B cell (primary cell): ENCODE data around the gene CDHR3. TPM values are rescaled to one million over a fixed set of nuclear protein-coding genes. Genes with fewer than 3 reads are reported as not detected.

Experiments
- ATAC-seq: fragments of 200-7000 bp; cut with Tn5 transposase; one replicate; pipeline ENCODE4 v1.10.0; 2021; ENCODE audit warnings: low read depth, mild to moderate bottlenecking, moderate number of reproducible peaks, moderate library complexity
- CTCF ChIA-PET: fragments of 350-600 bp; sonication (Branson Sonifier 250); formaldehyde crosslinking; loops from one replicate; lab custom pipeline; 2021; ENCODE audit warnings: antibody characterized with exemption, inconsistent platforms; lab: Charles Lee
- POLR2A ChIA-PET: fragments of 350-600 bp; sonication (Branson Sonifier 250); formaldehyde crosslinking; loops from one replicate; lab custom pipeline; 2021; ENCODE audit warnings: antibody characterized with exemption; lab: Charles Lee
- DNase-seq: peaks from one replicate; pipeline ENCODE4 v3.0.0; 2013
- H2AFZ ChIP-seq: 2 replicates; pipeline ENCODE4 v1.6.1; 2012; ENCODE audit warnings: mild to moderate bottlenecking, low read depth, low read length; ENCODE audit not compliant: insufficient read depth, poor library complexity, severe bottlenecking
- H3K27ac ChIP-seq, 2 donors: 1 replicate in 1 of 2; 2 replicates in 1 of 2; pipeline ENCODE4 v1.5.1; 2012 to 2013; ENCODE audit warnings: low read length in 2 of 2, mild to moderate bottlenecking in 2 of 2, moderate library complexity in 1 of 2
- H3K27me3 ChIP-seq, 4 experiments: fragments of 200-600 bp in 1 of 4; sonication (generic) in 1 of 4; replicated peaks in 1 of 4; 1 replicate in 2 of 4; 2 replicates in 2 of 4; pipeline versions ENCODE4 v1.6.1 to v1.7.0; 2013 to 2016; ENCODE audit warnings: low read length in 3 of 4, mild to moderate bottlenecking in 2 of 4, mixed read lengths in 1 of 4, moderate library complexity in 1 of 4; ENCODE audit not compliant: insufficient read depth in 4 of 4, control insufficient read depth in 3 of 4; ENCODE audit errors: control extremely low read depth in 1 of 4
- H3K36me3 ChIP-seq, 2 experiments: replicated peaks in 1 of 2; 1 replicate in 1 of 2; 2 replicates in 1 of 2; pipeline versions ENCODE4 v1.6.1 to v1.7.1; 2013; ENCODE audit warnings: low read length in 1 of 2; ENCODE audit not compliant: insufficient read depth in 2 of 2, control insufficient read depth in 1 of 2; ENCODE audit errors: control extremely low read depth in 1 of 2, extremely low read depth in 1 of 2
- H3K4me1 ChIP-seq, 2 donors: fragments of 200-600 bp in 1 of 2; sonication (generic) in 1 of 2; 1 replicate in 1 of 2; 2 replicates in 1 of 2; pipeline versions ENCODE4 v1.5.1 to v1.6.1; 2013 to 2017; ENCODE audit warnings: low read length in 2 of 2; ENCODE audit not compliant: control insufficient read depth in 2 of 2, insufficient read depth in 2 of 2
- H3K4me2 ChIP-seq: replicated peaks from 2 replicates; pipeline ENCODE3; 2012; ENCODE audit warnings: mild to moderate bottlenecking, low read depth, low read length; ENCODE audit not compliant: poor library complexity, severe bottlenecking
- H3K4me3 ChIP-seq, 5 experiments: fragments of 200-600 bp in 1 of 5; sonication (generic) in 1 of 5; 1 replicate in 3 of 5; 2 replicates in 2 of 5; pipeline versions ENCODE4 v1.5.1 to v1.7.0; 2011 to 2016; ENCODE audit warnings: low read length in 4 of 5, mild to moderate bottlenecking in 4 of 5, low read depth in 2 of 5, control low read depth in 1 of 5, moderate library complexity in 1 of 5; ENCODE audit not compliant: insufficient read depth in 1 of 5; ENCODE audit errors: control extremely low read depth in 1 of 5, extremely low read depth in 1 of 5
- H3K79me2 ChIP-seq: fragments of 200-600 bp; sonication (generic); one replicate; pipeline ENCODE4 v1.6.0; 2016; ENCODE audit warnings: low read length; ENCODE audit not compliant: control insufficient read depth, insufficient read depth
- H3K9ac ChIP-seq: fragments of 200-600 bp; sonication (generic); 2 replicates; pipeline ENCODE4 v1.6.1; 2017; ENCODE audit warnings: mild to moderate bottlenecking, low read length, moderate library complexity
- H3K9me3 ChIP-seq, 3 donors: one replicate each; pipeline versions ENCODE4 v1.6.1 to v1.7.1; 2013; ENCODE audit warnings: low read length in 2 of 3; ENCODE audit not compliant: control insufficient read depth in 2 of 3, insufficient read depth in 1 of 3; ENCODE audit errors: control extremely low read depth in 1 of 3
- H4K20me1 ChIP-seq: 2 replicates; pipeline ENCODE4 v1.6.0; 2012; ENCODE audit warnings: mild to moderate bottlenecking, low read length; ENCODE audit not compliant: insufficient read depth, control insufficient read depth, poor library complexity, severe bottlenecking
- H3K27ac Mint-ChIP-seq: one replicate; pipeline ENCODE4 v1.8.0; 2021; ENCODE audit warnings: mixed read lengths
- H3K27me3 Mint-ChIP-seq: one replicate; pipeline ENCODE4 v1.8.0; 2021; ENCODE audit warnings: mixed read lengths
- H3K4me1 Mint-ChIP-seq: one replicate; pipeline ENCODE4 v1.8.0; 2021; ENCODE audit warnings: mixed read lengths
- H3K4me3 Mint-ChIP-seq: one replicate; pipeline ENCODE4 v1.8.0; 2021; ENCODE audit warnings: mixed read lengths
- H3K9me3 Mint-ChIP-seq: one replicate; pipeline ENCODE4 v1.8.0; 2022; ENCODE audit warnings: mixed read lengths; ENCODE audit not compliant: insufficient read depth
- CTCF ChIP-seq: fragments of 200-600 bp; IDR thresholded peaks from one replicate; pipeline ENCODE4 v1.8.0; 2022; ENCODE audit warnings: antibody characterized with exemption, mild to moderate bottlenecking
- EZH2 ChIP-seq: IDR thresholded peaks from 2 replicates; pipeline ENCODE4 v1.6.1; 2012; ENCODE audit warnings: borderline replicate concordance, low read depth, mild to moderate bottlenecking, moderate library complexity, low read length; ENCODE audit not compliant: insufficient read depth, poor library complexity, severe bottlenecking
- WGBS: methylation state at CpG from one replicate; pipeline ENCODE4 v1.1.5; 2013; ENCODE audit warnings: missing lambda C conversion rate; ENCODE audit not compliant: insufficient coverage; 5-methylcytosine and 5-hydroxymethylcytosine counted together
- intact Hi-C: fragments of 100-400 bp; cut with micrococcal nuclease; formaldehyde crosslinking; loops from one replicate; pipeline ENCODE4 v1.10.0; 2022
- polyA plus RNA-seq: library from polyadenylated mRNA; depleted of rRNA; stranded (reverse); fragments of >200 nt; gene quantifications from 2 replicates; pipeline ENCODE4 v1.2.3, GENCODE V29; 2012
- total RNA-seq, 2 donors: library from RNA; stranded (reverse); fragments of 120-200 nt in 1 of 2; gene quantifications; 1 replicate in 1 of 2; 2 replicates in 1 of 2; pipeline versions ENCODE4 v1.2.3 to v1.2.4, GENCODE V29; 2013 to 2022

The CDHR3 gene
- total and polyA plus RNA-seq, 2 donors (not counting 1 experiment from before 2014, with no cell fraction given) = 0.34 to 2.6 TPM

- POLR2A ChIA-PET = interaction anchor here (1.5 kb wide), 1 partner anchor 37 kb away, joined by 4 read pairs; the partner anchor contains the start of gene SYPL1
- CTCF ChIA-PET = interaction anchor here (1.4 to 7.5 kb wide), 7 partner anchors 8 to 78 kb away, joined by 3 to 147 read pairs (median 53); partner anchors contain the start of gene SYPL1
- intact Hi-C loops = loop anchor here (1.0 to 10.0 kb wide), 2 partner anchors 9 to 1131 kb away; no protein-coding TSS in a partner anchor
Observed at GRCh38 chr7:106075937-106076336, 112.9 kb downstream of the CDHR3 start.

More at GRCh38 chr7:106075937-106076336, 112.9 kb downstream of the CDHR3 start:
- H4K20me1 ChIP-seq = no peaks in the 10 kb centered on the region
- peaks cover 89 to 95% of the 10 kb centered on the region in 2 donors for H3K4me1 ChIP-seq
- peaks cover 85% of the 10 kb centered on the region for H3K4me1 Mint-ChIP-seq
- 29% methylated on average over 1 of the region's 2 CpGs for WGBS
- H3K79me2 ChIP-seq = peaks cover 8% of the 10 kb centered on the region
- TF ChIP-seq CTCF = no peak
- no peak for TF ChIP-seq EZH2
- no peaks in the 10 kb centered on the region for H3K9me3 ChIP-seq
- H3K4me2 ChIP-seq = peak overlapping the region; percentile 52
- H3K4me3 ChIP-seq = peak overlapping the region in 1 of 5 experiments; percentile 50
- H3K27me3 ChIP-seq = no peaks in the 10 kb centered on the region
- ATAC-seq (no peak), DNase-seq (peak; percentile 59)
- peak overlapping the region; percentile 72 to 77 for H3K27ac ChIP-seq
- H2AFZ ChIP-seq = no peak overlapping the region
- H3K27me3 Mint-ChIP-seq = no peaks in the 10 kb centered on the region
- peak overlapping the region; percentile 80 for H3K27ac Mint-ChIP-seq
- no peaks in the 10 kb centered on the region for H3K36me3 ChIP-seq
- no peaks in the 10 kb centered on the region for H3K9me3 Mint-ChIP-seq
- H3K4me3 Mint-ChIP-seq = peak overlapping the region; percentile 62
- H3K9ac ChIP-seq = peak overlapping the region; percentile 32
